Stimulated activated CD8-positive, alpha-beta memory T cell treated with anti-CD3 and anti-CD28 coated beads, Interleukin-7, amount 100 ng/mL, for 48 hours (primary cell): ENCODE measurements around the gene STRN4.

Source experiments
- DNase-seq, 2 donors: peaks; one replicate each; pipeline ENCODE4 v3.0.0-alpha.2; 2020; ENCODE audit warnings: low read depth in 1 of 2; ENCODE audit errors: extremely low read depth in 1 of 2

STRN4 gene

GRCh38 chr19:46726551-46726950 lies 19.7 kb downstream of the STRN4 start:
- no peak for DNase-seq

GRCh38 chr19:46725859-46726393 lies 20.3 kb downstream of the STRN4 start:
- DNase-seq = no peak

- DNase-seq = no peak
Measured at GRCh38 chr19:46725036-46725820, 21.0 kb downstream of the STRN4 start.

GRCh38 chr19:46724468-46724867 lies 21.8 kb downstream of the STRN4 start:
- DNase-seq = no peak

- no peak for DNase-seq
Measured at GRCh38 chr19:46723471-46723870, 22.8 kb downstream of the STRN4 start.

- no peak for DNase-seq
Measured at GRCh38 chr19:46723023-46723461, 23.2 kb downstream of the STRN4 start.

GRCh38 chr19:46722421-46723022 lies 23.7 kb downstream of the STRN4 start:
- DNase-seq = no peak

- DNase-seq = no peak
Measured at GRCh38 chr19:46722004-46722380, 24.3 kb downstream of the STRN4 start.

GRCh38 chr19:46721269-46722003 lies 24.8 kb downstream of the STRN4 start:
- DNase-seq = no peak

- no peak for DNase-seq
Measured at GRCh38 chr19:46720503-46721239, 25.6 kb downstream of the STRN4 start.

GRCh38 chr19:46719629-46720502 lies 26.4 kb downstream of the STRN4 start:
- DNase-seq = no peak

- no peak for DNase-seq
Measured at GRCh38 chr19:46718934-46719622, 27.2 kb downstream of the STRN4 start.

- peak; percentile 44 to 54 for DNase-seq
Measured at GRCh38 chr19:46718157-46718933, 27.9 kb downstream of the STRN4 start.

GRCh38 chr19:46717716-46718143 lies 28.5 kb downstream of the STRN4 start:
- DNase-seq = no peak

GRCh38 chr19:46717034-46717715 lies 29.1 kb downstream of the STRN4 start, which contains the start of gene PRKD2:
Gene PRKD2, minus strand, starts transcription at chr19:46717114. Its CDS starts 744 bp downstream, at chr19:46716370.
- DNase-seq = peak; percentile 79 to 84

- DNase-seq = no peak
Measured at GRCh38 chr19:46716672-46717033, 29.6 kb downstream of the STRN4 start.

GRCh38 chr19:46715975-46716671 lies 30.1 kb downstream of the STRN4 start:
- no peak for DNase-seq
